Activated CD4-positive, CD25-positive, alpha-beta regulatory T cell treated with anti-CD3 and anti-CD28 coated beads, Interleukin-2, amount 50 U/mL, for 24 hours (primary cell): ENCODE measurements around the gene NSRP1.
A peak's percentile ranks its signal among the peaks of the same experiment; 100 is the strongest.
"Not testable (repeated sequence)": the region's sequence is repeated elsewhere in the genome, so short reads cannot be mapped to it uniquely, and the experiment has no call there.

Source experiments
- ATAC-seq, 2 donors: fragments of 150-1000 bp; cut with Tn5 transposase; one replicate each; pipeline ENCODE4 v1.10.0; 2021; ENCODE audit warnings: mild to moderate bottlenecking in 1 of 2, moderate library complexity in 1 of 2

The NSRP1 gene

GRCh38 chr17:30225112-30225511 is 108.5 kb downstream of the NSRP1 start:
- no peak for ATAC-seq

DNA sequence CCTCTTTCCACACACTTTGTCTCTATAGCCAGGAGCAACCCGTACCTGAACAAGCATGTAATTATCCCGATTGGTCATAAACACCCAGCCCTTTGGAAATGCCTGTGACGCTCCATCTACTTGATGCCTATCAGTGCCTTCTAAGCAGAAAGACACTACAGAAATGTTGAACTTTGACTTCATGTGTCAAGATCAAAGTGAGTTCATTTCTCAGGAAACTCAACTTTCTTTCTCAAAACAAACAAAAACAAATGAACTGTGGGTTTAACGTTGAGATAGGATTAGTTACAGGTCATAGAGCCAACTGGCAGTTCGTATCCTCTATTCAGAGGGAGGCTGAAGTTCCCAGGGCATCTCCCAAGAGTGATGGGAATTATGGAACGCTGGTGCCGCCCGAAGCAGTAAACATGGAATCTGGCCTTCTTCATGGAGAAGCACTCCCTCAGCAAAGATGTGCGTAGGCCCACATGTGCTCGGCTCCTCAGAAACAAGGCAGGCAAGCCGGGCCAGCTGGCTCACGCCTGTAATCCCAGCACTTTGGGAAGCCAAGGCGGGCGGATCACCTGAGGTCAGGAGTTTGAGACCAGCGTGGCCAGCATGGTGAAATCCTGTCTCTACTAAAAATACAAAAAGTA is 109.4 kb downstream of the NSRP1 start:
- ATAC-seq = no peak

GRCh38 chr17:30226878-30227277 is 110.3 kb downstream of the NSRP1 start:
- ATAC-seq = no peak

- no peak for ATAC-seq
Measured at GRCh38 chr17:30228011-30228410, 111.4 kb downstream of the NSRP1 start.

DNA sequence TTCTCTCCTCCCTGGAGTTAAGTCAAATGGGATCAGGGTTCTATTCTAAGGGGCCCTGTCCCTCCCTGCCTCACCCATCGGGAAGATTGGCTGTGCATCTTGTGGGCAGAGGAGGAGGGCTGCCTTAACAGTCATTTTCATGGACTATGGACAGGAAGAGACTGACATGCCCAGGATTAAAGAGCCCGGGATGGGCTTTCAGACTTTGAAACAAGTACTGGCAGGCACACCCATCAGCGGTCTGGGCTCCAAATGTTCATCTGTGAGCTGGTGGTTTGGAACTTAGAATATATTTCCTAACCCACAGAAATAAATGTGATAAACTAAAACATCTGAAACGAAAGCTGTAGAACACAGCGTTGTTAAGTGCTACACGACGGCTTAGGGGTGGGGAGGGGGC is 112.4 kb downstream of the NSRP1 start:
- ATAC-seq = no peak

DNA sequence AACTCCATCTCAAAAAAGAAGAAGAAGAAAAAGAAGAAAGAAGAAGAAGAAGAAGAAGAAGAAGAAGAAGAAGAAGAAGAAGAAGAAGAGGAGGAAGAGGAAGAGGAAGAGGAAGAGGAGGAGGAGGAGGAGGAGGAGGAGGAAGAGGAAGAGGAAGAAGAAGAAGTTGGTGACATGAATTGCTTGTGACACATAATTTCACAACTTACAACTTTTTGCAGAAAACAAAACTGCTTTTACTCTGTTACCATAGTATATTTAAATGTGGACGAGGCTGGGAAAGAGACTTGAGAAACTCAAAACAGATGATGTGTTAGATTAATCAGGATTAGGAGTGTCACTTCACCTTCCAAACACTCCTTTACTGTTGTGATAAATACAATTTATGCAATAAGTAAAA is 113.4 kb downstream of the NSRP1 start:
- ATAC-seq = not testable (repeated sequence)

DNA sequence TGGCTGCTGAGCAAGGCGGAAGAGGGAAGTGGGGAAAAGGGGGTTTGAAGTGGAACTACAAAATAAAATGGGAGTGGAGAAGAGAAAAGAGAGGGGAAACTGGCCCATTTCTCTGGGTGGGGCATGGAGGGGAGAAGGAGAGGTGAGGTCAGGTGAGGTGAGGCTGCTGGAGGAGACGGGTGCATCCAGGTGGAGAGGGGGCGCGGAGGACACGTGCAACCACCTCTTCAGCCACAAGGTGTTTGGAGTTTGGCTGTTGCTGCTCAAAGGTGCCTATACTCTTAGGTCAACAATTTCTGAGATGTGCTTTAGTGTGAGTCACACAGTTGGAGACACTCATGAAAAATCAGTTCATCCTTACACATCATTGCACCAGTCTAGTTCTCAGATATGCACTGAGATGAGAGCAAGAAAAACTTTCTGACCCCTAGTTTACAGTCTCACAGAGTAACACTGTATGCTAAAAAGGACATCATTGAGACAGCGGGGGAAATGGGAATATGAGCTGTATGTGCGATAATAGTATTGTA is 114.0 kb downstream of the NSRP1 start:
- no peak for ATAC-seq

- ATAC-seq = no peak
Measured at GRCh38 chr17:30232015-30232823, 115.6 kb downstream of the NSRP1 start.

- ATAC-seq = no peak
Measured at GRCh38 chr17:30232824-30233427, 116.3 kb downstream of the NSRP1 start.

- ATAC-seq = no peak
Measured at GRCh38 chr17:30234296-30234695, 117.7 kb downstream of the NSRP1 start.

DNA sequence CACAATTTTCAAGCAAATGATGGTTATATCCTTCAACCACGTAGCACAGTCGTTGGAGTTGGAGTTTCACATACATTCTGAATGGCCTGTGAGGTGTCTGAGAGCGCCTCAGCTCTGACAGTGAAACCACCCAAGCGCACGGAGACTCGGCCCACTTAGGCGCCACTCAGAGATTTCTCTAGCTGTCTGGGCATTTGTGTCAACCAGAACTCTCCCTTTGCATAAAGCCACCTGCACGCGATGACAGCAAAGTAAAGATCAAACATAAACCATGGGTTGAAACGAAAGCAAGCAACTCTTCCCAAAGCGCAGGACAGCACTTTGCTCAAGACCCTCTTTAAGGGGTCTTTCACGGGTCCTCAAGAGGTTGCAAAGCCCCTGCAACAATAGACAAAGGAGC is 118.3 kb downstream of the NSRP1 start:
- peak in 1 of 2 donors; percentile 33 for ATAC-seq

DNA sequence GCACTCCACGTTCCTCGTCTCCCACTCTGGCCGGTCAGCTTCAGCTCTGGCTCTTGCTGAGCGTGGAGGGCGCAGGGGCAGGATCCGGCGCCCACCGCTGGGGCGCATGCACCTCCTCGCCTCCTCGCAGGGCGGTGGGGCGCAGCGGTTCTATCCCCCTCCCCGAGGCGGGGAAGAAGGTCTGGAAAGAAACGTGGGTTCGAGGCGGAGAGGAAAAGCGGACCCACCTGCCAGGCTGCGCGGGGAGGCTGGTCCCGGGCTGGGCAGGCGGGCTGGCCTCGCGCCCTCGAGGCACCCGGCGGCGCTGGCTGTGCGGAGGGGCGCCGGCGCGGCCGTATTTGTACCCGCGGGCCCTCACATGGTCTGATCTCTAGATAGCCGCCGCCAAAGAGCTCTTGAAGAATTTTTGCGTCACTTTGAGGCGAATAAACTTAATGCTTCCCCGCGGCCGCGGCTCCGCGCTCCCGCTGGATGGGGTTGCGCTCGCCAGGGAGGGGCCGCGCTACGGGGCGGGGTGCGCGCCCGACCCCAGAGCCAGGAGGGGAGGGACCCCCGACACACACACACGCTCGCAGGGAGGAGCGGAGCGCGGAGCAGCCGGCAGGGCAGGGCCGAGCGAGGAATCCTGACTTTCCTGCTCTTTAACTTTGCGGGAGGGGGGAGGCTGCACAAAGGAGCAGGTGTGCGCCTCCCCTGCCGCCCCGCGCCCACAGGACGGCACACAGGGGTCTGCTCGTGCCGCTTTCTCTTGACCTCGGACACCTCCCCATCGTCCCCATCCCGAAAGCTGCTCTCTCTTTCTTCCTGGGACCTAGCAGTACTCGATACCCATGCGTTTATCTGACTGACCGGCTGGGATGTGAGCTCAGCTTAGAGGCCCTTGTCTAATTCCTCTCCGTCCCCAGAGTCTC is 119.0 kb downstream of the NSRP1 start, which contains the start of gene SLC6A4:
SLC6A4 (minus strand) TSS at position 312 of the 911 bp plus-strand sequence. CDS start 13,739 bp downstream, outside the sequence.
- no peak for ATAC-seq
